GM19238 (cell line): ENCODE measurements around the gene VWA5B1.

Source experiments
- DNase-seq: peaks from one replicate; pipeline ENCODE4 v3.0.0; 2011; ENCODE audit warnings: low spot score; ENCODE audit not compliant: insufficient read length

Gene VWA5B1

DNA sequence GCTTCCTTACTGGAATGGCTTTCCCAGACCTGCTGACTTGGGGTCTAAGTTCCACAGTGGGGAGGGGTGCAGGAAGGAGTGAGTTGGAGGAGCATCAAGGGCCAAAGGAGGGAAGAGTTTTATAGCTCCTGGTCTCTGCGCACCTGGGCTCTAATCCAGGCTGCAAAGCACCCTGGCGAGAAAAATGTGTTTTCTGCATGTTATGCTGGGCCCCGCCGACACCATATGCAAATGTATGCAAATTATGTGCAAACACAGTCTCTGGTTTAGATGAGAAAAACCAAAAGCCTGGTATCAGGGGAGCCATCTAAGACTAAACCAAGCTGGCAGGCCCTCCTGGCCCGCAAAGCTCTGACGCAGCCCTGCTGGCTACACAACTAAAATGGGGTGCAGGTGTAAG is 95.0 kb downstream of the VWA5B1 start:
- no peak for DNase-seq

DNA sequence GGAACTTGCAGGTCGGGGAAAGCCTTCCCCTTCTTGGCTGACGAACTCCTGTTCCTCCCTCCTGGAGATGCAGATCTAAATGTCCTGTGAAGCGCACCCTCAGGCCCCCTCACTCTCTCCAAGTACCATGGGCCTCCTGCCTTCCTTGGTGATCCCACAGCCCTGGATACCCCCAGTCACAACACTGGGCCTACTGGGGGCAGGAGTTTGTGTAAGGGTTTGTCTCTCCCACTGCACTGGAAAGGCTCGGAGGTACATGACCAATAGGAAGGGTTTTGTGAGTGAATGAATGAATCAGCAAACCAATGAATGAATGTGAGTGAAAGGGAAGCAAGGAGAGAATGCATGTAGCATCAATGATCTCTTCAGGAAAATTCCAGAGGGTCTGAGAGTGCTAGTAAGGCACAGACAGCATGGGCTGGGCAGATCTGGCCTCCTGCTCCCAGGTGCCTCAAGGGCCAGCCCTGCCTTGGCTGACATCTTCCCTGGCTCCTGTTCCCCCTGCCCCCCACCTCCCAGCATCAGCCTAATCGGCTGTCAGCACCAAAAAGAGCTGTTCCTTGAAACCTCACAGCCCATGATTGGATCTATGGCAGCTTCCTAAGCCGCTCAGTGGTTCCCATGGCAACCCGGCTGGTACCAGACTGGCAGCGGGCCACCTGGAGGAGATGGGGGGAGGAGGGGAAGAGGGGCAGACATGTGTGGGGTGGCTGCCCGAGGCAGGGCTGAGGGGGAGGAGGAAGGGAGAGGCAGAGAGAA is 95.8 kb downstream of the VWA5B1 start:
- DNase-seq: no peak

DNA sequence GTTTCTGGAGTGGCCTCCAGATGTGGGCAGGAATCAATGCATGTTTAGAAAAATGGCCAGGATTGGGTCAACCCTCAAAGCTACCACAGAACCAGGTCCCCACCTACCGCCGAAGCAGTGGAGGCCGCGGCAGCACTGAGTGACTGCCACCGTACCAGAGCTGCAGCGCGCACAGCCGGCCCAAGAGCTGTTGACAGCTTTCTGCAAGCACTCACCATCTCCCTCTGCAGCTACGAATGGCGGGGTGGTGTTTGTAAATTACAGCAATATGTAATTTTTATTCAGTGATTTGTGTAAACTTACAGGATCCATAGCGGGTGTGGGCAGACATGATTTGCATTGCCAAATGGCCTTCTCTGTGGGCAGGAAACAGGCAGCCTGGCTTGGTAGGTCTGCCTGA is 98.9 kb downstream of the VWA5B1 start:
- no peak for DNase-seq

- DNase-seq: no peak
Measured at GRCh38 chr1:20390589-20391331, 100.1 kb downstream of the VWA5B1 start.

- no peak for DNase-seq
Measured at GRCh38 chr1:20395255-20395654, 104.6 kb downstream of the VWA5B1 start.

- no peak for DNase-seq
Measured at GRCh38 chr1:20398744-20399143, 108.1 kb downstream of the VWA5B1 start.

GRCh38 chr1:20399196-20399595 is 108.5 kb downstream of the VWA5B1 start:
- DNase-seq: no peak

DNA sequence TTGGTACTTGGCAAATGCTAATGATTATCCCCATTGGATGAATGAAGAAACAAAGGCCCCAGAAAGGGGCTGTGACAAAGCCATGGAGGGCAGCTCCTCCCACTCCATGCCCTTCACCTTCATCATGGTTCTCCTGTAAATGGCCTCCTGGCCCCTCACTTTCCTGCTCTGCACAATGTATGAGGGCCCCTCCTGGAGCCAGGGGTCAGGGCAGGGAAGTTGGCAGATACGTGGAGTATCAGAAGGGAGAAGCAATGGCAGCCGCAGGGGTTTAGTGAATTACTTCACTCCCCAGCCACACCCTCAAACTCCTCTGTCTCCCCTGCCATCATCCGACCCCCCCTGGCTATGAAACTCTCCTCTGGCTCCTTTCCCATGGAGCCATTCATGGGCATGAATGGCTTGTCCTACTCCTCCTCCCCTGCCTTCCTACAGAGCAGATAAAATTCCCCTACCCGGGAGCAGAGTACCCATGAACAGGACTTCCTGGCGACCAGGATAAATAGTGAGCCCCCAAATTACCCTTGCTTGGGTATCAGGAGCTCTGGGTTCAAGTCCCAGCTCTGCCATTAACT is 109.0 kb downstream of the VWA5B1 start:
- no peak for DNase-seq

GRCh38 chr1:20400341-20401177 is 109.9 kb downstream of the VWA5B1 start:
- no peak for DNase-seq

- DNase-seq: no peak
Measured at GRCh38 chr1:20401405-20402010, 110.8 kb downstream of the VWA5B1 start.

- no peak for DNase-seq
Measured at GRCh38 chr1:20402585-20403422, 112.1 kb downstream of the VWA5B1 start.

DNA sequence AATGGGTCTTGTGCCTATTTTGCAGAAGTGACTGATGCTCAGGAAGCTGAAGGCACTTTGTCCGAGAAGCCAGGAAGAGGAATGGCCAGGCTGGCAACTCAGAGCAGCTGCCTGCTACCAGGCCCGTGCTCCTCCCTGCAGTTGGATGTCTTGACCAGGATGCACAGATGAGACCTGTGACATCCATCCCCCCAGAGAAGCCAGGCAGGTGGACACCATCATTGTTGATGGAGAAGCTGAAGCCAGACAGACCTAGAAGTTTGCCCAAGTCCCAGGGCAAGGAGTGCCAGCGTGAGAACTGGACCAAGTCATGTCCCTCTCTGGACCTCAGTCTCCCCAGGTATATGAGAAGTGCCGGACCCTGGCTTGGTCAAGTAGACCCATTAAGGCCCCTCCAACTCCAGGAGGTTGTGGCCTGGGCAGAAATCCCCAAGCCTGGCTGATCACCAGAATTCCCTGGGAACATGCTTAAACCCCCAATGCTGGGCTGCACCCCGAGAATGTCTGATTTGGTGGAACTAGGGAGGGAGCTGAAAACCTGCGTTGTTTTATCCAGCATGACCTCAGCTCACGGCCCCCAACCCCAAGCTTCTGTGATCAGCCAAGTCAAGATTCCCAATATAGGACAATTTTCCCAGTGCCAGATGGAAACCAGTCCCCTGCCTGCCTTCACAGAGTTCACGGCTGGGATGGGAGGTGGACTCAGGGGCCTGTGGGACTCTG is 112.9 kb downstream of the VWA5B1 start:
- DNase-seq: no peak

- no peak for DNase-seq
Measured at GRCh38 chr1:20404466-20404865, 113.8 kb downstream of the VWA5B1 start.
